ENCODE measurements around the gene ITGA11.

DNA sequence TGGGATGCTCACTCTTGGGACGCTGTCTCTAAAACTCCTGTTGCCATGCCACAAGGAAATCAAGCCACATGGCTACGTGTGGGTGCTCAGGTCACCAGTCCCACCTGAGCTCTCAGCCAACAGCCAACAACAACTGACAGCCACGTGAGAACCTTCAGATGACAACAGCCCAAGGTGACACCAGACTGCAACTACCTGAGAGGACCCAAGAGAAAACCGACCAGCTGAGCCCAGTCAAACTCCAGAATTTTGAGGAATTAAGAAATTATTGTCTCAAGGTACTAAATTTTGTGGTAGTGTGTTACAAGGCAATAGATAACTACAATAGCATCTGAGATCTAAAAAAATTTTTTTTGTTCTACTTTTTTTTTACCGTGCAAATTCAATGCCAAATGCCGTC is 75.2 kb downstream of the ITGA11 start:
- TF ChIP-seq, protein P1, sequence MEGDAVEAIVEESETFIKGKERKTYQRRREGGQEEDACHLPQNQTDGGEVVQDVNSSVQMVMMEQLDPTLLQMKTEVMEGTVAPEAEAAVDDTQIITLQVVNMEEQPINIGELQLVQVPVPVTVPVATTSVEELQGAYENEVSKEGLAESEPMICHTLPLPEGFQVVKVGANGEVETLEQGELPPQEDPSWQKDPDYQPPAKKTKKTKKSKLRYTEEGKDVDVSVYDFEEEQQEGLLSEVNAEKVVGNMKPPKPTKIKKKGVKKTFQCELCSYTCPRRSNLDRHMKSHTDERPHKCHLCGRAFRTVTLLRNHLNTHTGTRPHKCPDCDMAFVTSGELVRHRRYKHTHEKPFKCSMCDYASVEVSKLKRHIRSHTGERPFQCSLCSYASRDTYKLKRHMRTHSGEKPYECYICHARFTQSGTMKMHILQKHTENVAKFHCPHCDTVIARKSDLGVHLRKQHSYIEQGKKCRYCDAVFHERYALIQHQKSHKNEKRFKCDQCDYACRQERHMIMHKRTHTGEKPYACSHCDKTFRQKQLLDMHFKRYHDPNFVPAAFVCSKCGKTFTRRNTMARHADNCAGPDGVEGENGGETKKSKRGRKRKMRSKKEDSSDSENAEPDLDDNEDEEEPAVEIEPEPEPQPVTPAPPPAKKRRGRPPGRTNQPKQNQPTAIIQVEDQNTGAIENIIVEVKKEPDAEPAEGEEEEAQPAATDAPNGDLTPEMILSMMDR (IDR thresholded peaks at IDR 0.05): no peak
- no peak for TF ChIP-seq POLR2A (IDR thresholded peaks at IDR 0.05)
- TF ChIP-seq EP300 (IDR thresholded peaks at IDR 0.05): no peak

Measured in ovary (tissue), 3 donors.